ENCODE results near the gene NAV3. TPM values are rescaled to one million over a fixed set of nuclear protein-coding genes. Genes with fewer than 3 reads are reported as not detected.

The NAV3 gene
- polyA plus RNA-seq, 1 donor: 22.2 TPM

DNA sequence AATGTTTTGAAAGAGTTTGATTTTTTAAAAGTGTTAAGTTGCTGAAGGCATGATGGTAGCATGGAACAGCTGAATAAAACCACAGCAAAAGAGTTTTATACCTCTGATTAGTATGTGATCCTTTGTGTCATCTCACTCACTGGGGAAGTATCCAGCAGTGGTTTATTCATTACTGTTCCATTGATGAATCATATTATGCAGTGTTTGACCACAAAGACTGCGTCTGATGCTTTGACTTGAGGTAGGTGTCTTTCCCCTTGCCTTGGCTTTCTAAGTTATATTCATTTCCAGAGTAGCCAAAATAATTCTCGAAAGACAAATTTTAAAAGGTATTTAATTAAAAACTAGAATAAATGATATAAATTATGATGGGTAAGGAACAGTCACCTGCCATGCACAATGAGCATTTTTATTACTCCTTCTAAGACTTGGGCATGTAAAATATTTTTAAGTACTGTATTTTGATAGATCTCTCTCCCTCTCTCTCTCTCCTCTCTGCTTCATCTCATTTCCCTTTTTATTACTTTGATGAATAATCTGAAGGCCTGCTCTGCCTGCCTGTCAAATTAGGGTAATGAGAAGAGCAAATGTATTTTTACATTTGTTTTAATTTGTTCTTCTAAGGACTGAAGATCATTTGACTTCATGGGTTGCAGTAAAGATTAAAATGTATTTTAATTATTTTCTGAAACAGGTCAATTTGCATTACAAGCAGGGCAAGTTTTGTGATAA is 164.9 kb downstream of the NAV3 start:
- no peak for DNase-seq

DNA sequence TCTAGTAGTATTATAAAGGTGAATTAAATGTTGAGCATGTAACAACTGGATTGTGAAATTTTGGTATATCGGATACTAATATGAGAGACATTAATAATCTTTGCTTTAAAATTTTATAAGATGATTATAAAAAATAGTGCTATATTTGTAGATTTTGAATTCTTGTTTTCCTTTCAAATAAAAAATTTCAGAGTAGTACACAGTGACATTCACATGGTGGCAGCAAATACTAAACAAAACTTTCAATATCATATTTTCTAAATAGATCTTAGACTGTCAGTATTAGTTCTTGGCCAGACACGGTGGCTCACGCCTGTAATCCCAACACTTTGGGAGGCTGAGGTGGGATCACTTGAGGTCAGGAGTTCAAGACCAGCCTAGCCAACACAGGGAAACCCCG is 166.0 kb downstream of the NAV3 start:
- no peak for DNase-seq

GRCh38 chr12:77998236-77998786 is 167.6 kb downstream of the NAV3 start:
- DNase-seq: no peak

- no peak for DNase-seq
Measured at GRCh38 chr12:77999074-77999715, 168.5 kb downstream of the NAV3 start.

DNA sequence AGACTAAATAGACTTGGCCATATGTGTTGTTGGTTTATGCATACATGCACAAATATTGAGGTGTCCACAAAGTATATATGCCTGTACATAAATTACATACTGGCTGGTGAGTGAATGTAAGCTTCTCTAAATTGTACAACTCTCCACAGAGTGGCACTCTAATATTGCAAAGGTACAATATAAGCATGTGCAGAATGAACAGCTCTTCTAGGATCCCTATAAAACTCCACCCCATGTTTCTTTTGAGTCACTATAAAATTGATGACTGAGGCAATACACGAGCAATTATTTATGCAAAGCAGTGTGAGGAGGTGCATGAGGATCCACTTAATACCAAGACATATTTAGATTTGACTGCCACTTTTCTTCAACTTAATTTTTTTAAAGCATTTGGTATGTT is 172.2 kb downstream of the NAV3 start:
- DNase-seq: no peak

DNA sequence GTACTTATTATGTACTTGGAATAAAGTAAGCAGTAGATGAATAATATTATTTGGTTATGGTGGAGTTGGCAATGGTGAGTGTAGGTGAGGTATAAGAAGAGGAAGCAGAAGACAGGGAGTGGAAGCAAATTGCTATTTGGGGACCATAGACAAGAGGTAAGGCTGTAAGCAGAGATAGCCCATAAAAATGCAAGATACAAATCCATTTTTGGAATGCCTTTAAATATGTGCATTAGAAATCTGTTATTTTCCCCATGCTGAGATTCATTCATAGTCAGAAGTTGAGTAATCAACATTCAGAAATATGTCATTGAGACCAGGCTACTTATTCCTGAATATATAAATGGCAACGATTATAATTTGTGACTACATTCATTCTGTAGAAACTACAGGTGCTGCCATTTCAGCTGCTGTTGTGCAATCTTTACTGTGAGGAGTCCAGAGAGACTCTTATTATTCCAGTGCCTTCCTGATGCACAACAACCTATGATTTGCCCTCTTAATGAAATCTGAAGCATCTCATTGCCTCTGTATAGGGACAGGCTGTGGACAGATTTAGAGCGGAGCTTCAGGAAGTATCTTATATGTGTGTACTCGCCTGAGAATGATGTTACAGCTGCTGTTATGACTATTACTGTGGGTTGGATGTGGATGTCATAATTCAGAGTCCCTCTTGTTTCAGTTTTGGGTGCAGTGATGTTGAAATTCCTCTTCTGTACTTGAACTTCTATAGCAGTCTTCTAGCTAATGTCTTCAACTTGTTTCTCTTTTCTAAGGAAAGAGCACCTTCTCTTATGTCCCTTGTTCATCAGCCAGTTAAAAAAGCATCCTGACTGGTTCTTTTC is 173.8 kb downstream of the NAV3 start:
- DNase-seq: no peak

DNA sequence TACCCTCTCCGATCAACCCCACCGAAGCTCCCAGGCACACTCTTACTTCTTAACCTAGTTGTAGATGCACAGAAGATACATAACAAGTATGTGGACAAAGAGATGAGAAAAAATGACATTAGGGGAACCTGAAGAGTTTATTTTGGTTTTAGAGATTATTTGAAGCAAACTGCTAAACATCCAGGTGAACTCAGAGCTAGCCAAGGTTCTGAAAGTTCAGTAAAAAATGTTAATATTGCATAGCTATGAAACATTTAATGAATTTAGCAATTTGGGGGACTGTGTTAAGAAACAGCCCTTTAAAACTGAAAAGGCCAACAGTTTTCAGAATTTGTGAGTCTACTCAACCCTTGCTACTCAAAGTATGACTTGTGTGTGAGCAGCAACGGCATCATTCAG is 174.4 kb downstream of the NAV3 start:
- DNase-seq: no peak

GRCh38 chr12:78007173-78007572 is 176.5 kb downstream of the NAV3 start:
- no peak for DNase-seq

DNA sequence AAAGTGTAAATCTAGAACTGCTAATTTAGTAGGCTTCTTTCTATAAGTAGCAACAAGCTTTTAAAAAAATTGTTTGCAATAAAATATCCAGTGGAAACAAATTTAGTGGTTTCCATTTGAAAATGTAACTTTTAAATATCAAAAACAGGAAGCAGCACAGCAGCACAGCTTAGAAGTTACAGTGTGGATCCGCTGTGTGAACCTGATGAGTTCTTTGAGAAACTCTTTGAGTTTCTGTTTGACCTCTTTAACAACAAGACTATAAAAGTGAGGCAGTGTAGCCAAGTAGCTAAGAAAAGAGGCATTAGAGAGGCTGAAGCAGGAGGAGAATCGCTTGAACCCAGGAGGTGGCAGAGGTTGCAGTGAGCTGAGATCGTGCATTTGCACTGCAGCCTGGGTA is 178.3 kb downstream of the NAV3 start:
- DNase-seq: no peak

DNA sequence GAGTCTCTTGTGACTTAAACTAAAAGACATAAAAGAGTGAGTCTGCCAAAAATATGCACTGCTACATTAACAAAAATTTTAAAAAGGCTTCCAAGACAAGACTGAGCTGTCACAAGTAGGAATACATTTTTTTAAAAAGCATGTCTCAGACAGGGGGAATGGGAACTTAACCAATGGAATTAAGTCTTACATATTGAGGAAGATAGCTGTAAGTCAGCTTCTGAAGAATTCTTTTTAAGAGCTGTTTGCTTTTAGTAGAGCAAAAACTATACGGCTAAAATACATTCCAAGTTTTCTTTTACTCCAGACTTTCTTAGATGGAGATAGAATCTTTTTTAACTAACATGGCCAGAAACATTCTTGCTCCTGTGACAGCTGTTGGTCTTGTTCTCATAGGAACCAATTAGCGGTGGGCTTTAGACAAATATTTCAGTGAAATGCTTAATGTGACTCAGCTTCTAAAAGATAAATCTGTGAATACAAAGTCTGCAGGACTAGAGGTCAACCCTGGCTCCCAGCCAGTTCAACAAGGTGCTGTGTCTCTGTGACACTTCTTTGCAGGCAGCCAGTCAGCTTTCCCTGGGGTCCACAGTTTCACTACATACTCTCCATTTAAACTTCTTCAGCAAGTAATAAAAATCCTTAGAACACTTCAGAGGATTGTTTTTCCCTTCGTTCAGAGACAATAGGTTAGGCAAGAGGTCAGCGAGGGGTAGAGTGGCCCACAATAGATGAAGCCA is 187.6 kb downstream of the NAV3 start:
- DNase-seq: no peak

DNA sequence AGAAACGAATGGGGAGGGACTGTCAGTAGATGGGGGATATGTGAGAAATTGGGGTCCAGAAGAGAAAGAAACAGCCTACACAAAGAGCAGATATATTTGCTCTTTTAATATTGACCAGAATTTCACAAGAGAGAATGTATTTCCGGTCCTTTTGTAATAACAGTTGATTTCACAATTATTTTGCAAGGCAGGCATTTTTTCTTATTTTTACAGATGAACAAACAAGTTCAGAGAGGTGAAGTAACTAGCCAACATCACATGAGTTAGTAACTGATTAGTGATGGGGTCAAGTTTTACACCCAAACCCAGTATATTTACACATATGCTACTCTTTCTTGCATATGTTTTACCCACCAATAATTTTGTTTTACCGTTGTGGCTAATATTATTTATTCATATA is 188.2 kb downstream of the NAV3 start:
- no peak for DNase-seq

- DNase-seq: no peak
Measured at GRCh38 chr12:78028426-78028825, 197.7 kb downstream of the NAV3 start.

DNA sequence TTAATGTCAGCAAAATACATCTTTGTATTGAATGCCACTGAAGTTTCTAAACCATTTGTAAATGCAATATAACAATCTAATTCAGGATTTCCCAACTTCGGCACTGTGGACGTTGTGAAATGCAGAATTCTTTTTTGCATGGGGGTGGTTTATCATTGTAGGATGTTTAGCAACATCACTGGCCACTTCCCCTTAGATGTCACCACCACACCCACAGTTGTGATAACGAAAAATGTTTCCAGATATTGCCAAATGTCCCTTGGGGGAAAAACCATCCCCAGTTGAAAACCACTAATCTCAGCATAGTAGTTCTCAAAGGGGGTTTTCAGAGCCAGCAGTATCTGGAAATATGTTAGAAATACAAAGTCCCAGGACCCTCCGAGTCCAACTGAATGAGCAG is 203.3 kb downstream of the NAV3 start:
- no peak for DNase-seq

DNA sequence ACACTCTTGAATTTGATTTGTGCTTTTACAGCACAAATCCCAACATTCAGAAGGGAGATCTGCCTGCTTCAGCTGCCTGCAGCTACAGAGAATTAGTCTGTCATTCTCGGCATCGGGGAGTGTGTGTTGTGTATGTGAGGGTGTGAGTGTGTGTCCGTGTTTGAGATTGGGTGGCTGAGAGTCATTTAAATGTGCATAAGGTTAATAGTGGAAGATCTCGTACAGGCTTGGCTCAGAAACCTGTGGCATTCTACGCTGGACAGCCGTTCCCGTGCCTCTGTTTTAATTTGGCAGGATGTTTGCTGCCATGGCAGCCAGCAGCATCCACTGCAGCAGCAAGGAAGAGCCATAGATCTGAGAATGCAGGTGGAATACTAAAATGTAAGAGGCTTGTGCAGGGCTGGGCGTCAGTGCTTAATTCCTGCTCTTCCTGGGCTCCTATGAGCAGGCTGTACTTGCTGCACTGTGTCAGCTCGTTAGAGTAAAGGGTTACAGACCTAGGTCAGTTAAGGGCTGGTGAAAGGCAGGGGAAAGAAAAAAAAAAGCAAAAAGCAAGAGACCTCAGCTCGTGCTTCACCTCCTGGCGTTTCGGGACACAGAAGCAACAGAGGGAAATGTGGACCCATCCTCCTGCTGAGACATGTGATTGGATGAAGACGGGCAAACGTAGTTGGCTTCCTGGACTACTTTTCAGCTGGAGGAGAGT is 205.4 kb downstream of the NAV3 start:
- DNase-seq: no peak

- DNase-seq: no peak
Measured at GRCh38 chr12:78036874-78037273, 206.2 kb downstream of the NAV3 start.

GRCh38 chr12:78037707-78038106 is 207.0 kb downstream of the NAV3 start:
- DNase-seq: no peak

- DNase-seq: no peak
Measured at GRCh38 chr12:78038541-78038940, 207.8 kb downstream of the NAV3 start.

GRCh38 chr12:78038986-78039385 is 208.3 kb downstream of the NAV3 start:
- no peak for DNase-seq

DNA sequence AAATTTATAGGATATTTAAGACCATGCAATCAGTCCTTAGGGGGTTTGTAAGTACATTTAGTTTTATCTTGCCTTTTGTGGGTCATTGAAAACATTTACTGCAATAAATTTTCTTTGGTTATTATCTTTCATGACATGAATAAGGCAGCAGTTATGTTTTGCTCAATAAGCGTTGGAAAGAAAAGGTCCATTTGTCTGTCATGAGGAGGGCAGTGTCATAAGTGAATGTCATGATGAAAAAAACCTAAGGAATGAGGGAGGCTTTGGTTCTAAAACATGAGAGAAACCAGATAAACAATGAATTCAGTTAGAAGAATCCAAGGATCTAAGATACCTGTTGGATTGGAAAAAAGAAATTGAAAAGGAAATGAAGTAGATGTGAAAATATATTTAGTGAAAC is 209.4 kb downstream of the NAV3 start:
- DNase-seq: no peak

GRCh38 chr12:78050790-78051189 is 220.1 kb downstream of the NAV3 start:
- DNase-seq: no peak

GRCh38 chr12:78055545-78055944 is 224.9 kb downstream of the NAV3 start:
- DNase-seq: no peak

DNA sequence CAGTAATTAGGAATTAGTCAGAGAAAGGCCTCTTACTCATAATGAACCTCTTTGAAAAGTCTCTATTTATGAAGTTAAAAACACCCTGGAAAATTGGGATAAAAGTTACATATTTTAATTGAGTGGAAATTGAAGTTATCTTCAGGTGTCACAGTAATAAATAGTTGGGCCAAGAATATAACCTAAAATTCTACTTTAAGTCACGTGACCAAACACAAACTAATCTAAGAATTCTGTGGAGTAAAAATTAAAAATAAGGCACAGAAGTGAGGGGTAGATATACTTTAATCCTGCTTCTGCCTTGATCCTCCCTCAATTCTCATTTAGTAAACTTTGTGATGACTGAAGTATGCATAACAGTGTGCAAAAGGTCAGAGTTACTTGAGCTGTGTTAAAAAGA is 226.4 kb downstream of the NAV3 start:
- no peak for DNase-seq

Data from hindlimb muscle (tissue), 1 donor.